ENCODE measurements around the gene YWHAE.
"Not testable (repeated sequence)": the region's sequence is repeated elsewhere in the genome, so short reads cannot be mapped to it uniquely, and the experiment has no call there.

Gene YWHAE

GRCh38 chr17:1399679-1400512, at the start of gene YWHAE:
YWHAE (minus strand) TSS chr17:1400222; CDS start chr17:1400110, 112 bp downstream.
- peak; percentile 95 for DNase-seq

DNA sequence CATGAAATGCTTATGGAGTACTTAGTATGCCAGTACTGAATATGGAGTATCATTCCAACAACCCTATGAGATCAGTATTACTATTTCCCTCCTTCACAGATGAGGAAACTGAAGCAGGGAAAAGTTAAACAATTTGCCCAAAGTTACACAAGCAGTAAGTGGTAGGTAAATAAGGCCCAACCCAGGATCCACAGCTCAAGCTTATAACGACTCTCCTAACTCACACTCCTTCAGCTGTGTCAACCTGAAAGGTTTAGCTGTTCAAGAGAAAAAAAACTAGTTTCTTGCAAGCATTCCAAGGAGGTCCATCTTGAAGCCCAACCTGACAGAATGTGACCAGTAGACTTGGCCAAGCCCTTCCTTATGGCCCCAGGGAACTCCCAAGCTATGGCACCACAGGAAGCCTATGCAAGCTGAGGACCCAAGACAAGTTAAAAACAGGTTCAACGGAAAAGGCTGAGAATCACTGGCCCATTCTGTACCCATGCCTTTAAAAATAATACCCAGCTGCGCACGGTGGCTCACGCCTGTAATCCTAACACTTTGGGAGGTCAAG, 49.5 kb upstream of the YWHAE start:
- DNase-seq = no peak

- DNase-seq = no peak
These were observed 47.0 kb upstream of the YWHAE start for GRCh38 chr17:1447052-1447451.

DNA sequence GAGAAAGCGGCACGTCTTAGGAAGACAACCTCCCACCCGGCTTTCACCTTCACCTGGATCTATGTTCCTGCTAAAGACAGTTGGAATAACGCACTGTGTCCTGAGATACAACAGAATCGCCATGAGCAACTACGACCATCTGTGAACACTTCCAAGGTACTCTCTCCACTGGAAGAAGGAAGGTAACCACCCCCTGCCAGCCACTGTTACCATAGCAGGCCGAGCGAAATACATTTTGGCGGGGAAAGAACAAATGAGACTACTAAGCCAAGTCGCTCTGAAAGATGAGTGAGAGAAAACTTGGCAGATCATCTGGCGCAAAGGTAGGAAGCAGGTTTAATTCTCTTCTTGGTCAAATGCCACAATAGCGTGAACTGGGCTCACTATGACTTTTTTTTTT, 46.2 kb upstream of the YWHAE start:
- no peak for DNase-seq

- DNase-seq = not testable (repeated sequence)
These were observed 45.7 kb upstream of the YWHAE start for GRCh38 chr17:1445695-1446094.

DNA sequence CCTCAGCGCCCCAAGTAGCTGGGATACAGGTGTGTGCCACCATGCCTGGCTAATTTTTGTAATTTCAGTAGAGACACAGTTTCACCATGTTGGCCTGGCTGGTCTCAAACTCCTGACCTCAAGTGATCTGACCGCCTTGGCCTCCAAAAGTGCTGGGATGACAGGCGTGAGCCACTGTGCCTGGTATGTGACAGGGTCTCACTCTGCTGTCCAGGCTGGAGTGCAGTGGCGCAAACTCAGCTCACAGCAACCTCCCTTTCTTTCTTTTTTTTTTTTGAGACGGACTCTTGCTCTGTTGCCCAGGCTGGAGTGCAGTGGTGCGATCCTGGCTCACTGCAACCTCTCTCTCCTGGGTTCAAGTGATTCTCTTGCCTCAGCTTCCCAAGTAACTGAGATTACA, 42.7 kb upstream of the YWHAE start:
- not testable (repeated sequence) for DNase-seq

DNA sequence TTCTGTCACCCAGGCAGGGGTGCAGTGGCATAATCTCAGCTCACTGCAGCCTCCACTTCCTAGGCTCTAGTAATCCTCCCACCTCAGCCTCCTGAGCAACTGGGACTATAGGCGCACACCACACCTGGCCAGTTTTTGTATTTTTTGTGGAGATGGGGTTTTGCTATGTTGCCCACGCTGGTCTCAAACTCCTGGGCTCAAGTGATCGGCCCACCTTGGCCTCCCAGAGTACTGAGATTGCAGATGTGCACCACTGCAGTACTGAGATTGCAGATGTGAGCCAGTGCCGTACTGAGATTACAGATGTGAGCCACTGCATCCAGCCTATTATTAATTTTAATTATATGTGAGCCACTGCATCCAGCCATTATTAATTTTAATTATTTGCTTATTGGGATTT, 42.2 kb upstream of the YWHAE start:
- DNase-seq = no peak

- no peak for DNase-seq
These were observed 40.9 kb upstream of the YWHAE start for GRCh38 chr17:1440921-1441320.

GRCh38 chr17:1438593-1439083, 38.6 kb upstream of the YWHAE start:
- no peak for DNase-seq

- no peak for DNase-seq
These were observed 35.3 kb upstream of the YWHAE start for GRCh38 chr17:1435326-1435725.

- no peak for DNase-seq
These were observed 34.1 kb upstream of the YWHAE start for GRCh38 chr17:1434150-1434549.

DNA sequence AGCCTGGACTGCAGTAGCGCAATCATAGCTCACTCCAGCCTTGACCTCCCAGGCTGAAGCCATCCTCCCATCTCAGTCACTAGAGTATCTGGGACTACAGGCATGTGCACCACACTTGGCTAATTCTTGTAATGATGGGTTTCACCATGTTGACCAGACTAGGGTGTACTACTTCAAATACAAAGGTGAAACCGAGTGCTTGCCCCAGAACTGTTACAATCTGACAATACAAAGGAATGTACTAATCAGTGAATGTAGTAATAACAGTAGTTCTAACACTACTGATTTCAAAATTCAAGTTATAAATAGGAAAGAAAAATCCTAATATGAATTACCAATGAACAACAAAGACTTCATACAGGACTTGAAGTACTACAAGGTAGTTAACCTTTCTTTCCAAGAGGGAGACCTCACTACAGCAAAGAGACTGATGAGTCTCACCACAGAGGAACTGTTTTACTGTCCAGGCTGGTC, 31.6 kb upstream of the YWHAE start:
- DNase-seq = no peak

DNA sequence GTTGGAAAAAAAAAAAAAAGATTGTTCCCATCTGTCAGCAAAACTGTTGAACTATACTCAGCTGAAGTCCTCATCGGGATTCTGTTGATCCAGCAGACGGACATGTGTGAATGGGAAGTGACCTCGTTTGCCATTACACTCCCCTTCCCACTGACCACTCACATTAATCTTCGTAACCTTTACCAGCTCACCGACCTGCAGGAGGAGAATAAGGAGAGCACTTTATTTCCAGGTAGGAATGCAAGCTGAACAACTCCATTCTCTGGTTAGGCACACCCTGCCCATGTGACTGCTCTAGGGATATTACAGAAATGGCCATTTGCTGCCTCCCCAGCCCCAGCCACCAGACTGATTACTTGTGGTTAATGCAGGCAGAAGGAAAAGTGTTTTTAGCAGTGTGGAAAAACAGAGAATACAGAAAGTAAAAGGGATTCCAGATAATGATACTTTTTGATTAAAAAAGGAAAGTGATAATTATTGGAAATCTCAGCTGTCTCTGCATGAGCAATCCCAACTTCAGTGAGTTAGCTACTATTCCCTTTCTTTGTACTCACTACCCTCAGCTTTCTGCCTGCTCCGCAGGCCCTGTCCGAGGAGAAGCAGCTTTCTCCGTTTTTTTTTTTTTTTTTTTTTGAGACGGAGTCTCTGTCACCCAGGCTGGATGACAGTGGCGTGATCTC, 23.6 kb upstream of the YWHAE start:
- no peak for DNase-seq

- DNase-seq = no peak
These were observed 22.9 kb upstream of the YWHAE start for GRCh38 chr17:1422885-1423284.

GRCh38 chr17:1421470-1421869, 21.4 kb upstream of the YWHAE start:
- no peak for DNase-seq

- DNase-seq = no peak
These were observed 21.0 kb upstream of the YWHAE start for GRCh38 chr17:1420981-1421380.

- DNase-seq = no peak
These were observed 20.1 kb upstream of the YWHAE start for GRCh38 chr17:1420163-1420562.

GRCh38 chr17:1418476-1418875, 18.5 kb upstream of the YWHAE start:
- DNase-seq = not testable (repeated sequence)

GRCh38 chr17:1416414-1416813, 16.4 kb upstream of the YWHAE start:
- no peak for DNase-seq

DNA sequence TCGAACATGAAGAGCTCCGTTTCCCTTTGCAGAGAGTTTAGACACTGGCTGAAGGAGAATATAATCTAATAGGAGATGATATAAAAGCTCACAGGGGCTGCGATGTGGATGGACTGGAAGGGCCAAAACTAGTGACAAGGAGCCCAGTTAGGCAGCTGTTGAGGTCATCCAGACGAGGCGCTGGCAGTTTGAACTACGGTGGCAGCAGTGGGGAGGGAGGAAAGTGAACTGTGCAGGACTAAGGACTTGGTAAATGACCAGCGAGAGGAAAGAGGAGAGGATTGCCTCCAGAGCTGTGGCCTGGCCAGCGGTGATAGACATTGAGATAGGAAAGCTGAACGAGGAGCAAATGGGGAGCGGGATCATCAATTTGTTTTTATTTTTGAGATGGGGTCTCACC, 14.6 kb upstream of the YWHAE start:
- DNase-seq = no peak

GRCh38 chr17:1414001-1414574, 14.1 kb upstream of the YWHAE start:
- DNase-seq = no peak

GRCh38 chr17:1413281-1413791, 13.3 kb upstream of the YWHAE start:
- no peak for DNase-seq

Measured in CD4-positive, alpha-beta T cell treated with Interleukin-10 for 1 hour (primary cell).